Panc1 (cell line): ENCODE data around the gene ATP5ME. TPM values are rescaled to one million over a fixed set of nuclear protein-coding genes. Genes with fewer than 3 reads are reported as not detected.

ENCODE experiments used
- ATAC-seq: fragments of 200-7000 bp; cut with Tn5 transposase; 2 replicates; pipeline ENCODE4 v1.9.1; 2020; ENCODE audit warnings: mild to moderate bottlenecking, moderate library complexity
- BruUV-seq: library from RNA; stranded (reverse); fragments of 400-500 nt; replicated peaks from 2 replicates; lab custom pipeline; 2021; lab: Mats Ljungman, UMichigan
- CTCF ChIA-PET: fragments of 300-600 bp; sonication (Branson Sonifier 250); formaldehyde crosslinking; loops from one replicate; lab custom pipeline; 2022; ENCODE audit warnings: antibody characterized with exemption; lab: Charles Lee
- POLR2A ChIA-PET: fragments of 300-600 bp; sonication (Branson Sonifier 250); formaldehyde crosslinking; loops from one replicate; lab custom pipeline; 2022; ENCODE audit warnings: antibody characterized with exemption; lab: Charles Lee
- DNase-seq: peaks from one replicate; pipeline ENCODE4 v3.0.0-alpha.2; 2010; ENCODE audit warnings: low read depth, low spot score
- H3K27ac ChIP-seq: 2 replicates; pipeline ENCODE4 v1.5.1; 2011; ENCODE audit warnings: mild to moderate bottlenecking, low read length, inconsistent platforms
- H3K27me3 ChIP-seq: fragments of 200-500 bp; sonication (Bioruptor generic); 2 replicates; pipeline ENCODE4 v1.6.0; 2014; ENCODE audit warnings: low read length, inconsistent platforms; ENCODE audit not compliant: control insufficient read depth, insufficient read depth
- H3K36me3 ChIP-seq: fragments of 200-500 bp; sonication (Bioruptor generic); 2 replicates; pipeline ENCODE4 v1.5.1; 2014; ENCODE audit warnings: inconsistent platforms, mild to moderate bottlenecking, low read length, moderate library complexity; ENCODE audit not compliant: control insufficient read depth, insufficient read depth
- H3K4me1 ChIP-seq: 2 replicates; pipeline ENCODE4 v1.5.1; 2011; ENCODE audit warnings: inconsistent platforms, mild to moderate bottlenecking, low read length, moderate library complexity; ENCODE audit not compliant: control insufficient read depth, insufficient read depth
- H3K4me3 ChIP-seq, 2 experiments: 2 replicates each; pipeline ENCODE4 v1.5.1; 2011 to 2012; ENCODE audit warnings: low read depth in 2 of 2, low read length in 2 of 2, mild to moderate bottlenecking in 2 of 2, inconsistent platforms in 1 of 2, moderate library complexity in 1 of 2
- H3K9me3 ChIP-seq: fragments of 200-500 bp; sonication (Bioruptor generic); 2 replicates; pipeline ENCODE4 v1.5.1; 2014; ENCODE audit warnings: low read depth, mild to moderate bottlenecking, inconsistent platforms, low read length, moderate library complexity; ENCODE audit not compliant: control insufficient read depth, insufficient read depth
- POLR2AphosphoS5 ChIP-seq: IDR thresholded peaks from 2 replicates; pipeline ENCODE4 v1.6.1; 2012; ENCODE audit warnings: mild to moderate bottlenecking, low read depth, low read length, moderate library complexity
- SIN3A ChIP-seq: IDR thresholded peaks from 2 replicates; pipeline ENCODE4 v1.6.1; 2012; ENCODE audit warnings: low read depth, mild to moderate bottlenecking, low read length, moderate library complexity, borderline replicate concordance; ENCODE audit not compliant: insufficient read depth
- TCF7L2 ChIP-seq: IDR thresholded peaks from 2 replicates; pipeline ENCODE4 v1.6.1; 2011; ENCODE audit warnings: mild to moderate bottlenecking, low read depth, low read length, inconsistent platforms
- in situ Hi-C: cut with HindIII; loops from 2 replicates; pipeline ENCODE4 v1.10.0; 2016; ENCODE audit warnings: low sequenced_read_pairs, low pct_unique_long_range_greater_than_20kb
- intact Hi-C: fragments of 100-400 bp; cut with micrococcal nuclease; formaldehyde crosslinking; loops from one replicate; pipeline ENCODE4 v1.10.0; 2022; ENCODE audit not compliant: unreplicated experiment
- total RNA-seq: library from RNA; stranded (reverse); gene quantifications from one replicate; pipeline ENCODE4 v1.2.1, GENCODE V29; 2021; ENCODE audit not compliant: unreplicated experiment
- TF ChIP-seq, protein P1 (sequence below), 2 experiments: IDR thresholded peaks; 2 replicates each; pipeline ENCODE4 v1.6.1; 2011 to 2012; ENCODE audit warnings: low read depth in 2 of 2, control low read depth in 1 of 2, low read length in 1 of 2, mild to moderate bottlenecking in 1 of 2, moderate library complexity in 1 of 2; ENCODE audit not compliant: insufficient read depth in 1 of 2
- TF ChIP-seq, protein P2 (sequence below): fragments of 450-650 bp; IDR thresholded peaks from 2 replicates; pipeline ENCODE4 v1.5.1; 2017; ENCODE audit warnings: mild to moderate bottlenecking

The ATP5ME gene
- total RNA-seq, 1 experiment from 2014 or later = 257 TPM

DNA sequence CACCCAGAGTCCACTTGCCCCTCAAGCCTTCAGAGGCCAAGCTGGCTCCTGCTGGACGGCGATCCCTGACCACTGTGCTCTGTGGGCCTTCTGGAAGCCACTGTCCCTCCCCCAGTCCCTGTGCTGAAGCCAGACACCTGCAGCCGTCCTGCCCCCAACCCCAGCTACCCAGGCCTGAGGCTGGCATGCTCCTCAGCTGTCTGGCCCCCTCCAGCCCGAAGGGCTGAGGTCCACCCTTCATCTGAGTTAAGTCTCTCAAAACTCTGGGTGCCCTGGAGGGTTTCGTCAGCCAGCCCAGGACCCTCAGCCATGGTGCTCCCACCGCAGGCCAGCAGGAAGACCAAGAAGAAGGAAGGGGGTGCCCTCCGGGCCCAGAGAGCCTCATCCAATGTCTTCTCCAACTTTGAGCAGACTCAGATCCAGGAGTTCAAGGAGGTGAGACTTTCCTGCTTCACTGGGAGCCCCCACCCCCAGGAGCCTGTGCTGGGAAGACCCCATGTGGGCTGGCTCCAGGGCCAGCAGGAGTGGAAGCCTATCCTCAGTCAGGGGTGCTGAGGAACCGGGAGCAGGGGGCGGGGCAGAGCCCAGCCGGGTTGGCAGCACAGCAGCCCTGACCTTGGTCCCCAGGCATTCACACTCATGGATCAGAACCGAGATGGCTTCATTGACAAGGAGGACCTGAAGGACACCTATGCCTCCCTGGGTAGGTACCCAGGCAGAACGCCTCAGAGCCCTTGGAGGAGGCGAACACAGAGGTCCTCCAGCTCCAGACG is 4.4 kb upstream of the ATP5ME start:
- H3K4me3 ChIP-seq = no peak overlapping the region
- TF ChIP-seq TCF7L2 (no peak), SIN3A (no peak), POLR2AphosphoS5 (no peak)
- TF ChIP-seq, protein P1, sequence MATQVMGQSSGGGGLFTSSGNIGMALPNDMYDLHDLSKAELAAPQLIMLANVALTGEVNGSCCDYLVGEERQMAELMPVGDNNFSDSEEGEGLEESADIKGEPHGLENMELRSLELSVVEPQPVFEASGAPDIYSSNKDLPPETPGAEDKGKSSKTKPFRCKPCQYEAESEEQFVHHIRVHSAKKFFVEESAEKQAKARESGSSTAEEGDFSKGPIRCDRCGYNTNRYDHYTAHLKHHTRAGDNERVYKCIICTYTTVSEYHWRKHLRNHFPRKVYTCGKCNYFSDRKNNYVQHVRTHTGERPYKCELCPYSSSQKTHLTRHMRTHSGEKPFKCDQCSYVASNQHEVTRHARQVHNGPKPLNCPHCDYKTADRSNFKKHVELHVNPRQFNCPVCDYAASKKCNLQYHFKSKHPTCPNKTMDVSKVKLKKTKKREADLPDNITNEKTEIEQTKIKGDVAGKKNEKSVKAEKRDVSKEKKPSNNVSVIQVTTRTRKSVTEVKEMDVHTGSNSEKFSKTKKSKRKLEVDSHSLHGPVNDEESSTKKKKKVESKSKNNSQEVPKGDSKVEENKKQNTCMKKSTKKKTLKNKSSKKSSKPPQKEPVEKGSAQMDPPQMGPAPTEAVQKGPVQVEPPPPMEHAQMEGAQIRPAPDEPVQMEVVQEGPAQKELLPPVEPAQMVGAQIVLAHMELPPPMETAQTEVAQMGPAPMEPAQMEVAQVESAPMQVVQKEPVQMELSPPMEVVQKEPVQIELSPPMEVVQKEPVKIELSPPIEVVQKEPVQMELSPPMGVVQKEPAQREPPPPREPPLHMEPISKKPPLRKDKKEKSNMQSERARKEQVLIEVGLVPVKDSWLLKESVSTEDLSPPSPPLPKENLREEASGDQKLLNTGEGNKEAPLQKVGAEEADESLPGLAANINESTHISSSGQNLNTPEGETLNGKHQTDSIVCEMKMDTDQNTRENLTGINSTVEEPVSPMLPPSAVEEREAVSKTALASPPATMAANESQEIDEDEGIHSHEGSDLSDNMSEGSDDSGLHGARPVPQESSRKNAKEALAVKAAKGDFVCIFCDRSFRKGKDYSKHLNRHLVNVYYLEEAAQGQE (IDR thresholded peaks at IDR 0.05; ENCODE audit: insufficient read depth in 1 of 2, low read depth in 2 of 2, low read length in 1 of 2) = no peak
- TF ChIP-seq, protein P2, sequence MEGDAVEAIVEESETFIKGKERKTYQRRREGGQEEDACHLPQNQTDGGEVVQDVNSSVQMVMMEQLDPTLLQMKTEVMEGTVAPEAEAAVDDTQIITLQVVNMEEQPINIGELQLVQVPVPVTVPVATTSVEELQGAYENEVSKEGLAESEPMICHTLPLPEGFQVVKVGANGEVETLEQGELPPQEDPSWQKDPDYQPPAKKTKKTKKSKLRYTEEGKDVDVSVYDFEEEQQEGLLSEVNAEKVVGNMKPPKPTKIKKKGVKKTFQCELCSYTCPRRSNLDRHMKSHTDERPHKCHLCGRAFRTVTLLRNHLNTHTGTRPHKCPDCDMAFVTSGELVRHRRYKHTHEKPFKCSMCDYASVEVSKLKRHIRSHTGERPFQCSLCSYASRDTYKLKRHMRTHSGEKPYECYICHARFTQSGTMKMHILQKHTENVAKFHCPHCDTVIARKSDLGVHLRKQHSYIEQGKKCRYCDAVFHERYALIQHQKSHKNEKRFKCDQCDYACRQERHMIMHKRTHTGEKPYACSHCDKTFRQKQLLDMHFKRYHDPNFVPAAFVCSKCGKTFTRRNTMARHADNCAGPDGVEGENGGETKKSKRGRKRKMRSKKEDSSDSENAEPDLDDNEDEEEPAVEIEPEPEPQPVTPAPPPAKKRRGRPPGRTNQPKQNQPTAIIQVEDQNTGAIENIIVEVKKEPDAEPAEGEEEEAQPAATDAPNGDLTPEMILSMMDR = no peak
- ChIA-PET POLR2A (no interaction called here), CTCF (interaction anchor here (0.8 kb wide), 1 partner anchor 14 kb away, joined by 3 read pairs; no protein-coding TSS in a partner anchor)
- BruUV-seq = no TSS peak
- DNase-seq = no peak
- no peak for ATAC-seq
- H3K27me3 ChIP-seq = no peaks in the 10 kb centered on the region
- peaks cover 9% of the 10 kb centered on the region for H3K4me1 ChIP-seq
- H3K27ac ChIP-seq = no peak overlapping the region
- H3K36me3 ChIP-seq = peaks cover 6% of the 10 kb centered on the region; the same call in 1 of the 2 replicates
- intact Hi-C loops = no loop called here
- H3K9me3 ChIP-seq = no peaks in the 10 kb centered on the region
- in situ Hi-C loops = no loop called here

DNA sequence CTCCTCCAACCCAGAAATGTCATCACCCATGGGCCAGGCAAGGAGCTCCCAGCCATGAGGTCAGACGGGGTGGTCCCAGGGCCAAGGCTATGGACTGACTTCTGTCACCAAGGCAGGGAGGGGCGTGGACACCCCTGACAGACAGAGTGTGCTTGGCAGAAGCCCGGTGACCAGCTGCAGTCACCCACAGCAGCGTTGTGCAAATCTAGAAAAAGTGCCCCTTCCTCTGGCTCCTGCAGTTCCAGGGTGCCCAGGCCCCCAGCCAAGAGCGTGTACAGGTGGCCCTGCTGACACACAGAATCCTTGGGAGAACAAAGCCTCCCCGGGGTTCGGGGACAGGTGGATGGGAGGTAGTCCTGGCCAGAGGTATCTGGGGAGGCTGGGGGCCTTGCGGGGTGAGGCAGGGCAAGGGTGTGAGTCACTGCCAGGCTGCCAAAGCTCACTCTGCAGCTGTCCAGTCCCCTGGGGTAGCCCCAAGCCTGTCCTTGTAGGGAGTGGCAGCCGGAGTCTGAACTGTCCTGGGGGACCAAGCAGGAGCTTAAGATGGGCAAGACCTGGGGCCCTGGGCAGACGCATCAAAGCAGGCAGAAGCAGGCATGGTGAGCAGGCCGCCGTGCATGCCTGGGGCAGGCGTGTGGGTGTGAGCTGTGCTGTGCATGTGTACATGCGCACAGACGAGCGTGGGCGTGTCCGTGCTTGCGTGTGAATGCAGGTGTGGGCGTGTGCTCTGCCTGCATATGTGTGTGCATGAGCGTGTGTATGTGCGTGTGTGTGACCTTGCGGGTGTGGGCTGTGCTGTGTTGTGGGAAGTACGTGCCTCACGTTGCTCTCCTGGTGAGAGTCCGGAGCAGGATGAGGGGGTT is 3.6 kb upstream of the ATP5ME start:
- Histone ChIP-seq H3K4me1 (peaks cover 8% of the 10 kb centered on the region), H3K4me3 (no peak overlapping the region), H3K9me3 (no peaks in the 10 kb centered on the region), H3K27me3 (no peaks in the 10 kb centered on the region), H3K27ac (no peak overlapping the region), H3K36me3 (peaks cover 6% of the 10 kb centered on the region; the same call in 1 of the 2 replicates)
- POLR2A ChIA-PET = no interaction called here
- CTCF ChIA-PET = no interaction called here
- no TSS peak for BruUV-seq
- intact Hi-C loops (no loop called here), in situ Hi-C loops (no loop called here)
- ATAC-seq (no peak), DNase-seq (no peak)
- TF ChIP-seq, protein P2 = no peak
- TF ChIP-seq TCF7L2 = no peak
- TF ChIP-seq POLR2AphosphoS5 = no peak
- no peak for TF ChIP-seq SIN3A
